Mucosa of stomach (tissue), 1 donor: ENCODE measurements around the gene PPIL6.

Experiments used
- H3K27me3 ChIP-seq: one replicate; pipeline ENCODE4 v1.7.0; 2013; ENCODE audit warnings: mild to moderate bottlenecking, low read length; ENCODE audit not compliant: control insufficient read depth, insufficient read depth
- H3K36me3 ChIP-seq: one replicate; pipeline ENCODE4 v1.7.0; 2013; ENCODE audit warnings: low read length; ENCODE audit not compliant: control insufficient read depth, insufficient read depth
- H3K4me1 ChIP-seq: one replicate; pipeline ENCODE4 v1.7.0; 2013; ENCODE audit warnings: mild to moderate bottlenecking, low read length; ENCODE audit not compliant: control insufficient read depth, insufficient read depth
- H3K4me3 ChIP-seq: one replicate; pipeline ENCODE4 v1.7.0; 2013; ENCODE audit warnings: low read length
- H3K9ac ChIP-seq: one replicate; pipeline ENCODE4 v1.7.0; 2013; ENCODE audit warnings: mild to moderate bottlenecking, low read length, moderate library complexity
- H3K9me3 ChIP-seq: one replicate; pipeline ENCODE4 v1.7.0; 2013; ENCODE audit warnings: mild to moderate bottlenecking, low read length, moderate library complexity; ENCODE audit not compliant: control insufficient read depth
- donor health status: Pancreatic carcinoma.

PPIL6 gene

GRCh38 chr6:109397020-109397419 lies 43.4 kb downstream of the PPIL6 start:
- Histone ChIP-seq H3K4me1 (peaks cover 10% of the 10 kb centered on the region), H3K27me3 (no peaks in the 10 kb centered on the region)

GRCh38 chr6:109396046-109396718 lies 44.2 kb downstream of the PPIL6 start:
- Histone ChIP-seq H3K9ac (no peak overlapping the region), H3K9me3 (no peaks in the 10 kb centered on the region), H3K4me3 (no peak overlapping the region), H3K36me3 (no peaks in the 10 kb centered on the region), H3K4me1 (peaks cover 10% of the 10 kb centered on the region), H3K27me3 (no peaks in the 10 kb centered on the region)

More at GRCh38 chr6:109397020-109397419, 43.4 kb downstream of the PPIL6 start:
- H3K36me3 ChIP-seq = no peaks in the 10 kb centered on the region
- H3K4me3 ChIP-seq = no peak overlapping the region
- H3K9me3 ChIP-seq = no peaks in the 10 kb centered on the region
- H3K9ac ChIP-seq = no peak overlapping the region

GRCh38 chr6:109393886-109394281 lies 46.5 kb downstream of the PPIL6 start:
- no peak overlapping the region for H3K9ac ChIP-seq
- H3K4me3 ChIP-seq = no peak overlapping the region
- peaks cover 25% of the 10 kb centered on the region for H3K4me1 ChIP-seq
- H3K9me3 ChIP-seq = no peaks in the 10 kb centered on the region
- no peaks in the 10 kb centered on the region for H3K27me3 ChIP-seq
- H3K36me3 ChIP-seq = no peaks in the 10 kb centered on the region

GRCh38 chr6:109393157-109393885 lies 47.1 kb downstream of the PPIL6 start:
- Histone ChIP-seq H3K4me1 (peaks cover 25% of the 10 kb centered on the region), H3K27me3 (no peaks in the 10 kb centered on the region), H3K9ac (no peak overlapping the region), H3K4me3 (no peak overlapping the region), H3K9me3 (no peaks in the 10 kb centered on the region), H3K36me3 (no peaks in the 10 kb centered on the region)

- H3K9me3 ChIP-seq = no peaks in the 10 kb centered on the region
- no peaks in the 10 kb centered on the region for H3K27me3 ChIP-seq
- H3K9ac ChIP-seq = no peak overlapping the region
- H3K4me1 ChIP-seq = peaks cover 34% of the 10 kb centered on the region
- no peaks in the 10 kb centered on the region for H3K36me3 ChIP-seq
- H3K4me3 ChIP-seq = no peak overlapping the region
Measured at GRCh38 chr6:109389650-109390274, 50.7 kb downstream of the PPIL6 start.

GRCh38 chr6:109388265-109388664 lies 52.2 kb downstream of the PPIL6 start:
- H3K36me3 ChIP-seq = no peaks in the 10 kb centered on the region
- H3K4me1 ChIP-seq = peaks cover 36% of the 10 kb centered on the region
- H3K9me3 ChIP-seq = no peaks in the 10 kb centered on the region
- no peak overlapping the region for H3K4me3 ChIP-seq
- H3K27me3 ChIP-seq = no peaks in the 10 kb centered on the region
- no peak overlapping the region for H3K9ac ChIP-seq

- Histone ChIP-seq H3K36me3 (no peaks in the 10 kb centered on the region), H3K9me3 (no peaks in the 10 kb centered on the region), H3K9ac (peak overlapping the region; percentile 99), H3K4me1 (peaks cover 25% of the 10 kb centered on the region), H3K4me3 (peak overlapping the region; percentile 79), H3K27me3 (no peaks in the 10 kb centered on the region)
Measured at GRCh38 chr6:109383438-109383940, 56.9 kb downstream of the PPIL6 start.

GRCh38 chr6:109382576-109383437 lies 57.6 kb downstream of the PPIL6 start:
- Histone ChIP-seq H3K36me3 (no peaks in the 10 kb centered on the region), H3K9me3 (no peaks in the 10 kb centered on the region), H3K4me1 (peaks cover 30% of the 10 kb centered on the region), H3K27me3 (no peaks in the 10 kb centered on the region), H3K4me3 (peak overlapping the region; percentile 79), H3K9ac (peak overlapping the region; percentile 99)

- peak within 1 kb of the TSS; percentile 99 for H3K9ac ChIP-seq
Measured at GRCh38 chr6:109381747-109382575, 58.5 kb downstream of the PPIL6 start, which contains the start of gene CD164. CD164 (minus strand) TSS chr6:109382467; CDS start chr6:109382378, 89 bp downstream.

GRCh38 chr6:109381061-109381746 lies 59.2 kb downstream of the PPIL6 start:
- Histone ChIP-seq H3K27me3 (no peaks in the 10 kb centered on the region), H3K36me3 (peaks cover 3% of the 10 kb centered on the region), H3K9me3 (no peaks in the 10 kb centered on the region), H3K9ac (peak overlapping the region; percentile 99), H3K4me1 (peaks cover 36% of the 10 kb centered on the region), H3K4me3 (peak overlapping the region; percentile 79)

More at GRCh38 chr6:109381747-109382575, 58.5 kb downstream of the PPIL6 start, which contains the start of gene CD164:
- Histone ChIP-seq H3K9me3 (no peaks in the 10 kb centered on the region), H3K4me1 (peaks cover 30% of the 10 kb centered on the region), H3K27me3 (no peaks in the 10 kb centered on the region), H3K4me3 (peak within 1 kb of the TSS; percentile 79), H3K36me3 (no peaks in the 10 kb centered on the region)
